Measurements from ENCODE around the gene PRKCA. TPM values are rescaled to one million over a fixed set of nuclear protein-coding genes. Genes with fewer than 3 reads are reported as not detected.

PRKCA gene
- total RNA-seq, 3 donors from 2014 or later: 42.3 to 77.7 (median 56.3) TPM

GRCh38 chr17:66507982-66508760 lies 205.8 kb downstream of the PRKCA start:
- ATAC-seq: no peak
- TF ChIP-seq CTCF (IDR thresholded peaks at IDR 0.05): no peak

GRCh38 chr17:66508896-66509844 lies 206.8 kb downstream of the PRKCA start:
- H3K4me1 ChIP-seq (ENCODE audit: low read depth): peaks cover 28% of the 10 kb centered on the region
- TF ChIP-seq CTCF (IDR thresholded peaks at IDR 0.05): no peak
- H3K4me3 ChIP-seq: no peak overlapping the region
- intact Hi-C loops (cut with DNase I, micrococcal nuclease): no loop called here
- ATAC-seq: peak; percentile 89
- H3K9me3 ChIP-seq: no peaks in the 10 kb centered on the region
- H3K36me3 ChIP-seq (ENCODE audit: low read depth): no peaks in the 10 kb centered on the region
- peak; percentile 78 to 90 (median 80) for DNase-seq

More at GRCh38 chr17:66507982-66508760, 205.8 kb downstream of the PRKCA start:
- Histone ChIP-seq H3K9me3 (no peaks in the 10 kb centered on the region), H3K4me1 (ENCODE audit: low read depth) (peaks cover 29% of the 10 kb centered on the region), H3K36me3 (ENCODE audit: low read depth) (no peaks in the 10 kb centered on the region), H3K4me3 (no peak overlapping the region)
- DNase-seq: no peak
- intact Hi-C loops (cut with DNase I, micrococcal nuclease): no loop called here

GRCh38 chr17:66509926-66510325 lies 207.5 kb downstream of the PRKCA start:
- DNase-seq (no peak), ATAC-seq (no peak)
- intact Hi-C loops (cut with DNase I, micrococcal nuclease): no loop called here
- no peak overlapping the region for H3K4me3 ChIP-seq
- no peaks in the 10 kb centered on the region for H3K9me3 ChIP-seq
- H3K4me1 ChIP-seq (ENCODE audit: low read depth): peaks cover 25% of the 10 kb centered on the region
- no peak for TF ChIP-seq CTCF (IDR thresholded peaks at IDR 0.05)
- no peaks in the 10 kb centered on the region for H3K36me3 ChIP-seq (ENCODE audit: low read depth)

- Histone ChIP-seq H3K4me3 (no peak overlapping the region), H3K4me1 (ENCODE audit: low read depth) (peaks cover 25% of the 10 kb centered on the region), H3K9me3 (no peaks in the 10 kb centered on the region), H3K36me3 (ENCODE audit: low read depth) (no peaks in the 10 kb centered on the region)
- intact Hi-C loops (cut with DNase I, micrococcal nuclease): no loop called here
- TF ChIP-seq CTCF (IDR thresholded peaks at IDR 0.05): no peak
- no peak for ATAC-seq
- DNase-seq: no peak
These were observed 208.7 kb downstream of the PRKCA start for GRCh38 chr17:66511135-66511534.

- TF ChIP-seq CTCF (IDR thresholded peaks at IDR 0.05): no peak
- intact Hi-C loops (cut with DNase I, micrococcal nuclease): no loop called here
- H3K9me3 ChIP-seq: no peaks in the 10 kb centered on the region
- ATAC-seq: no peak
- no peak for DNase-seq
- H3K4me3 ChIP-seq: no peak overlapping the region
- H3K36me3 ChIP-seq (ENCODE audit: low read depth): no peaks in the 10 kb centered on the region
- H3K4me1 ChIP-seq (ENCODE audit: low read depth): peaks cover 10% of the 10 kb centered on the region
These were observed 211.9 kb downstream of the PRKCA start for GRCh38 chr17:66514227-66514806.
